ENCODE data around the gene DVL2.

- TF ChIP-seq, protein P1, sequence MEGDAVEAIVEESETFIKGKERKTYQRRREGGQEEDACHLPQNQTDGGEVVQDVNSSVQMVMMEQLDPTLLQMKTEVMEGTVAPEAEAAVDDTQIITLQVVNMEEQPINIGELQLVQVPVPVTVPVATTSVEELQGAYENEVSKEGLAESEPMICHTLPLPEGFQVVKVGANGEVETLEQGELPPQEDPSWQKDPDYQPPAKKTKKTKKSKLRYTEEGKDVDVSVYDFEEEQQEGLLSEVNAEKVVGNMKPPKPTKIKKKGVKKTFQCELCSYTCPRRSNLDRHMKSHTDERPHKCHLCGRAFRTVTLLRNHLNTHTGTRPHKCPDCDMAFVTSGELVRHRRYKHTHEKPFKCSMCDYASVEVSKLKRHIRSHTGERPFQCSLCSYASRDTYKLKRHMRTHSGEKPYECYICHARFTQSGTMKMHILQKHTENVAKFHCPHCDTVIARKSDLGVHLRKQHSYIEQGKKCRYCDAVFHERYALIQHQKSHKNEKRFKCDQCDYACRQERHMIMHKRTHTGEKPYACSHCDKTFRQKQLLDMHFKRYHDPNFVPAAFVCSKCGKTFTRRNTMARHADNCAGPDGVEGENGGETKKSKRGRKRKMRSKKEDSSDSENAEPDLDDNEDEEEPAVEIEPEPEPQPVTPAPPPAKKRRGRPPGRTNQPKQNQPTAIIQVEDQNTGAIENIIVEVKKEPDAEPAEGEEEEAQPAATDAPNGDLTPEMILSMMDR (IDR thresholded peaks at IDR 0.05; ENCODE audit: low read depth, low read length, poor library complexity, severe bottlenecking) = no peak
- no peak for TF ChIP-seq EZH2phosphoT487 (IDR thresholded peaks at IDR 0.05; ENCODE audit: borderline replicate concordance, low read length)
Observed at GRCh38 chr17:7266784-7267183, 32.5 kb upstream of the DVL2 start.
